RWPE2 (cell line): ENCODE results near the gene BTNL3.

Source experiments
- ATAC-seq: fragments of 200-7000 bp; cut with Tn5 transposase; 3 replicates; pipeline ENCODE4 v1.9.1; 2021; ENCODE audit warnings: low read depth
- DNase-seq: peaks from one replicate; pipeline ENCODE4 v3.0.0-alpha.2; 2020; ENCODE audit warnings: low spot score
- H3K27ac ChIP-seq: fragments of 450-650 bp; 2 replicates; pipeline ENCODE4 v1.5.1; 2017; ENCODE audit warnings: mild to moderate bottlenecking; ENCODE audit not compliant: poor library complexity, severe bottlenecking
- H3K27me3 ChIP-seq: fragments of 250-450 bp; sonication (Bioruptor Pico); 2 replicates; pipeline ENCODE4 v1.5.1; 2021; ENCODE audit warnings: mild to moderate bottlenecking, moderate library complexity; ENCODE audit not compliant: insufficient read depth, poor library complexity, severe bottlenecking
- H3K36me3 ChIP-seq: fragments of 250-450 bp; sonication (Bioruptor Pico); 2 replicates; pipeline ENCODE4 v1.5.1; 2020; ENCODE audit warnings: low read depth, mild to moderate bottlenecking, moderate library complexity
- H3K4me1 ChIP-seq: fragments of 250-450 bp; sonication (Bioruptor Pico); 2 replicates; pipeline ENCODE4 v1.5.1; 2021; ENCODE audit warnings: mild to moderate bottlenecking, moderate library complexity; ENCODE audit not compliant: insufficient read depth, poor library complexity, severe bottlenecking
- H3K4me3 ChIP-seq: fragments of 250-450 bp; sonication (Bioruptor Pico); 2 replicates; pipeline ENCODE4 v1.5.1; 2021; ENCODE audit warnings: mild to moderate bottlenecking, moderate library complexity; ENCODE audit not compliant: severe bottlenecking
- H3K9me3 ChIP-seq: fragments of 250-450 bp; sonication (Bioruptor Pico); 2 replicates; pipeline ENCODE4 v1.5.1; 2021; ENCODE audit warnings: mild to moderate bottlenecking, moderate library complexity; ENCODE audit not compliant: severe bottlenecking
- CTCF ChIP-seq: fragments of 450-650 bp; IDR thresholded peaks from one replicate; pipeline ENCODE4 v1.5.1; 2017; ENCODE audit warnings: mild to moderate bottlenecking, moderate library complexity; ENCODE audit not compliant: poor library complexity, severe bottlenecking

The BTNL3 gene

GRCh38 chr5:180969406-180969805 lies 19.2 kb upstream of the BTNL3 start:
- no peak overlapping the region for H3K4me3 ChIP-seq
- H3K9me3 ChIP-seq = no peaks in the 10 kb centered on the region
- H3K27ac ChIP-seq = no peak overlapping the region
- no peak for TF ChIP-seq CTCF
- H3K4me1 ChIP-seq = no peaks in the 10 kb centered on the region
- ATAC-seq (no peak), DNase-seq (no peak)
- peaks cover 6% of the 10 kb centered on the region for H3K27me3 ChIP-seq
- no peaks in the 10 kb centered on the region for H3K36me3 ChIP-seq

- no peak for TF ChIP-seq CTCF
- no peaks in the 10 kb centered on the region for H3K4me1 ChIP-seq
- no peak for DNase-seq
- no peak for ATAC-seq
- no peaks in the 10 kb centered on the region for H3K36me3 ChIP-seq
- no peak overlapping the region for H3K4me3 ChIP-seq
- H3K9me3 ChIP-seq = no peaks in the 10 kb centered on the region
- H3K27ac ChIP-seq = no peak overlapping the region
- H3K27me3 ChIP-seq = peaks cover 2% of the 10 kb centered on the region
Observed at GRCh38 chr5:180970336-180970735, 18.3 kb upstream of the BTNL3 start.

GRCh38 chr5:180970875-180971274 lies 17.8 kb upstream of the BTNL3 start:
- H3K4me1 ChIP-seq = no peaks in the 10 kb centered on the region
- no peak for ATAC-seq
- H3K9me3 ChIP-seq = no peaks in the 10 kb centered on the region
- no peak for DNase-seq
- H3K36me3 ChIP-seq = no peaks in the 10 kb centered on the region
- no peak overlapping the region for H3K27ac ChIP-seq
- H3K4me3 ChIP-seq = no peak overlapping the region
- H3K27me3 ChIP-seq = no peaks in the 10 kb centered on the region
- TF ChIP-seq CTCF = no peak

- TF ChIP-seq CTCF = no peak
- Histone ChIP-seq H3K27me3 (no peaks in the 10 kb centered on the region), H3K27ac (no peak overlapping the region), H3K36me3 (no peaks in the 10 kb centered on the region), H3K4me1 (no peaks in the 10 kb centered on the region), H3K4me3 (no peak overlapping the region), H3K9me3 (no peaks in the 10 kb centered on the region)
- DNase-seq (no peak), ATAC-seq (no peak)
Observed at GRCh38 chr5:180974612-180975315, 13.9 kb upstream of the BTNL3 start.

GRCh38 chr5:180975338-180975737 lies 13.3 kb upstream of the BTNL3 start:
- no peak for DNase-seq
- no peak for TF ChIP-seq CTCF
- H3K4me1 ChIP-seq = no peaks in the 10 kb centered on the region

More at GRCh38 chr5:180975338-180975737, 13.3 kb upstream of the BTNL3 start:
- Histone ChIP-seq H3K27me3 (no peaks in the 10 kb centered on the region), H3K9me3 (no peaks in the 10 kb centered on the region), H3K36me3 (no peaks in the 10 kb centered on the region), H3K4me3 (no peak overlapping the region), H3K27ac (no peak overlapping the region)
- no peak for ATAC-seq
